Measurements from ENCODE around the gene HYAL4. TPM values are rescaled to one million over a fixed set of nuclear protein-coding genes. Genes with fewer than 3 reads are reported as not detected.

HYAL4 gene
- total RNA-seq, 1 experiment from 2014 or later = not detected

- no peak for ATAC-seq
- TF ChIP-seq TCF7L2 (IDR thresholded peaks at IDR 0.05; ENCODE audit: low read depth, low read length) (no peak), POLR2AphosphoS5 (IDR thresholded peaks at IDR 0.05; ENCODE audit: low read depth, low read length) (no peak), CTCF (IDR thresholded peaks at IDR 0.05) (no peak), REST (IDR thresholded peaks at IDR 0.05; ENCODE audit: insufficient read depth in 1 of 2, low read depth in 2 of 2, low read length in 1 of 2) (no peak), SIN3A (IDR thresholded peaks at IDR 0.05; ENCODE audit: borderline replicate concordance, insufficient read depth, low read depth, low read length) (no peak)
- H3K27ac ChIP-seq (ENCODE audit: low read length) = no peak overlapping the region
- no peaks in the 10 kb centered on the region for H3K4me1 ChIP-seq (ENCODE audit: control insufficient read depth, insufficient read depth, low read length)
- ChIA-PET CTCF (interaction anchor here (0.7 kb wide), 1 partner anchor 70 kb away, joined by 8 read pairs; no protein-coding TSS in a partner anchor), POLR2A (no interaction called here)
- BruUV-seq (replicated peaks) = no TSS peak
- intact Hi-C loops (cut with micrococcal nuclease; ENCODE audit: unreplicated experiment) (loop anchor here (5.0 kb wide), 1 partner anchor 235 kb away; no protein-coding TSS in a partner anchor), in situ Hi-C loops (cut with HindIII; ENCODE audit: low pct_unique_long_range_greater_than_20kb, low sequenced_read_pairs) (no loop called here)
- no peaks in the 10 kb centered on the region for H3K9me3 ChIP-seq (ENCODE audit: control insufficient read depth, insufficient read depth, low read depth, low read length)
- DNase-seq (ENCODE audit: low read depth, low spot score) = no peak
- no peak overlapping the region for H3K4me3 ChIP-seq (ENCODE audit: low read depth in 2 of 2, low read length in 2 of 2)
- H3K36me3 ChIP-seq (ENCODE audit: control insufficient read depth, insufficient read depth, low read length) = no peaks in the 10 kb centered on the region
- peaks cover 6% of the 10 kb centered on the region; the same call in 1 of the 2 replicates for H3K27me3 ChIP-seq (ENCODE audit: control insufficient read depth, insufficient read depth, low read length)
These were observed 22.3 kb downstream of the HYAL4 start for GRCh38 chr7:123867225-123867624.

- Histone ChIP-seq H3K4me1 (ENCODE audit: control insufficient read depth, insufficient read depth, low read length) (no peaks in the 10 kb centered on the region), H3K4me3 (ENCODE audit: low read depth in 2 of 2, low read length in 2 of 2) (no peak overlapping the region), H3K36me3 (ENCODE audit: control insufficient read depth, insufficient read depth, low read length) (no peaks in the 10 kb centered on the region), H3K27me3 (ENCODE audit: control insufficient read depth, insufficient read depth, low read length) (peaks cover 10% of the 10 kb centered on the region; the same call in 1 of the 2 replicates), H3K9me3 (ENCODE audit: control insufficient read depth, insufficient read depth, low read depth, low read length) (no peaks in the 10 kb centered on the region), H3K27ac (ENCODE audit: low read length) (no peak overlapping the region)
- TF ChIP-seq REST (IDR thresholded peaks at IDR 0.05; ENCODE audit: insufficient read depth in 1 of 2, low read depth in 2 of 2, low read length in 1 of 2) (no peak), CTCF (IDR thresholded peaks at IDR 0.05) (peak; percentile 69), POLR2AphosphoS5 (IDR thresholded peaks at IDR 0.05; ENCODE audit: low read depth, low read length) (no peak), SIN3A (IDR thresholded peaks at IDR 0.05; ENCODE audit: borderline replicate concordance, insufficient read depth, low read depth, low read length) (no peak), TCF7L2 (IDR thresholded peaks at IDR 0.05; ENCODE audit: low read depth, low read length) (no peak)
- ChIA-PET POLR2A (no interaction called here), CTCF (interaction anchor here (0.7 to 1.4 kb wide), 2 partner anchors 75 to 190 kb away, joined by 3 to 8 read pairs; no protein-coding TSS in a partner anchor)
- DNase-seq (ENCODE audit: low read depth, low spot score) (peak; percentile 55), ATAC-seq (peak; percentile 94)
- in situ Hi-C loops (cut with HindIII; ENCODE audit: low pct_unique_long_range_greater_than_20kb, low sequenced_read_pairs) (no loop called here), intact Hi-C loops (cut with micrococcal nuclease; ENCODE audit: unreplicated experiment) (loop anchor here (5.0 to 10.0 kb wide), 2 partner anchors 290 to 377 kb away; no protein-coding TSS in a partner anchor)
- BruUV-seq (replicated peaks) = no TSS peak
These were observed 27.3 kb downstream of the HYAL4 start for GRCh38 chr7:123871998-123872867.

Data from Panc1 (cell line).